ENCODE measurements around the gene PRKCA. TPM values are rescaled to one million over a fixed set of nuclear protein-coding genes. Genes with fewer than 3 reads are reported as not detected.

The PRKCA gene
- total and polyA plus RNA-seq, 2 donors (not counting 3 experiments of a cell fraction or from before 2014, with no cell fraction given): 7.5 to 34.2 TPM

DNA sequence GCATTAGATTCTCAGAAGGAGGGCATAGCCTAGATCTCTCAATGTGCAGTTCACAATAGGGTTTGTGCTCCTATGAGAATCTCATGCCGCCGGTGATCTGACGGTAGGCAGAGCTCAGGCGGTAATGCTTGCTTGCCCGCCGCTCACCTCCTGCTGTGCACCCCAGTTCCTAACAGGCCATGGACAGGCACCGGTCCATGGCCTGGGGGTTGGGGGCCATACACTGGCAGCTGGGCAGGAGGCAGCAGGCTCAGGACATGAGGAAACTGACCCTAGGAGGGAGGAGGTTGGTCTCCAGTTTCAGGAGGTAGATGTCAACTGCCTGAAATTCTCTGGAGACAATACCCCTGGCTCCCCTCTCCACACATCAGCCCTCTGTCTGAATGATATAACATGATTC lies 287.5 kb downstream of the PRKCA start:
- Histone ChIP-seq H4K20me1 (replicated peaks; ENCODE audit: control insufficient read depth, extremely low read depth, insufficient read depth, low read length) (no peaks in the 10 kb centered on the region), H3K27ac (ENCODE audit: insufficient read depth, low read depth, low read length) (no peak overlapping the region), H3K4me1 (ENCODE audit: control insufficient read depth, extremely low read depth, insufficient read depth, low read length) (peaks cover 3% of the 10 kb centered on the region), H3K36me3 (ENCODE audit: control insufficient read depth in 2 of 2, extremely low read depth in 1 of 2, insufficient read depth in 2 of 2, low read length in 2 of 2) (no peaks in the 10 kb centered on the region), H3K9me1 (replicated peaks; ENCODE audit: control insufficient read depth, extremely low read depth, insufficient read depth, low read length) (no peaks in the 10 kb centered on the region), H3K27me3 (ENCODE audit: control insufficient read depth in 2 of 2, insufficient read depth in 2 of 2, low read length in 2 of 2) (no peaks in the 10 kb centered on the region), H3K9ac (replicated peaks; ENCODE audit: extremely low read depth, insufficient read depth, low read length) (no peak overlapping the region), H3K4me3 (replicated peaks in 1 of 3; ENCODE audit: insufficient read depth in 1 of 3, low read depth in 1 of 3, low read length in 3 of 3) (no peak overlapping the region), H3K9me3 (replicated peaks; ENCODE audit: control insufficient read depth, insufficient read depth, low read length) (no peaks in the 10 kb centered on the region), H2AFZ (ENCODE audit: low read depth, low read length) (no peak overlapping the region), H3K79me2 (ENCODE audit: control insufficient read depth, insufficient read depth, low read length) (no peaks in the 10 kb centered on the region), H3K4me2 (ENCODE audit: insufficient read depth, low read length) (no peak overlapping the region)
- dilution Hi-C loops (cut with MboI; ENCODE audit: extremely low pct_ligation_motif_present, low sequenced_read_pairs): no loop called here
- DNase-seq (ENCODE audit: low read depth, low spot score): no peak
- ChIA-PET CTCF (no interaction called here), POLR2A (no interaction called here)
- no peak for FAIRE-seq
- no peak for TF ChIP-seq FOS (IDR thresholded peaks at IDR 0.05; ENCODE audit: borderline replicate concordance, insufficient read depth, low read length)
- TF ChIP-seq, protein P1, sequence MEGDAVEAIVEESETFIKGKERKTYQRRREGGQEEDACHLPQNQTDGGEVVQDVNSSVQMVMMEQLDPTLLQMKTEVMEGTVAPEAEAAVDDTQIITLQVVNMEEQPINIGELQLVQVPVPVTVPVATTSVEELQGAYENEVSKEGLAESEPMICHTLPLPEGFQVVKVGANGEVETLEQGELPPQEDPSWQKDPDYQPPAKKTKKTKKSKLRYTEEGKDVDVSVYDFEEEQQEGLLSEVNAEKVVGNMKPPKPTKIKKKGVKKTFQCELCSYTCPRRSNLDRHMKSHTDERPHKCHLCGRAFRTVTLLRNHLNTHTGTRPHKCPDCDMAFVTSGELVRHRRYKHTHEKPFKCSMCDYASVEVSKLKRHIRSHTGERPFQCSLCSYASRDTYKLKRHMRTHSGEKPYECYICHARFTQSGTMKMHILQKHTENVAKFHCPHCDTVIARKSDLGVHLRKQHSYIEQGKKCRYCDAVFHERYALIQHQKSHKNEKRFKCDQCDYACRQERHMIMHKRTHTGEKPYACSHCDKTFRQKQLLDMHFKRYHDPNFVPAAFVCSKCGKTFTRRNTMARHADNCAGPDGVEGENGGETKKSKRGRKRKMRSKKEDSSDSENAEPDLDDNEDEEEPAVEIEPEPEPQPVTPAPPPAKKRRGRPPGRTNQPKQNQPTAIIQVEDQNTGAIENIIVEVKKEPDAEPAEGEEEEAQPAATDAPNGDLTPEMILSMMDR (IDR thresholded peaks at IDR 0.05; ENCODE audit: extremely low read depth in 1 of 2, insufficient read depth in 1 of 2, low read depth in 1 of 2, low read length in 2 of 2): no peak
- TF ChIP-seq, protein P2, sequence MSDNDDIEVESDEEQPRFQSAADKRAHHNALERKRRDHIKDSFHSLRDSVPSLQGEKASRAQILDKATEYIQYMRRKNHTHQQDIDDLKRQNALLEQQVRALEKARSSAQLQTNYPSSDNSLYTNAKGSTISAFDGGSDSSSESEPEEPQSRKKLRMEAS (IDR thresholded peaks at IDR 0.05; ENCODE audit: insufficient read depth, insufficient read length): no peak
- no peak for TF ChIP-seq GATA2 (IDR thresholded peaks at IDR 0.05; ENCODE audit: insufficient read depth, insufficient read length, low read depth, low read length)
- TF ChIP-seq MYC (IDR thresholded peaks at IDR 0.05; ENCODE audit: low read depth, low read length): no peak
- TF ChIP-seq JUN (IDR thresholded peaks at IDR 0.05; ENCODE audit: borderline replicate concordance, insufficient read depth, insufficient read length, low read depth): no peak
- TF ChIP-seq POLR2A (IDR thresholded peaks at IDR 0.05; ENCODE audit: low read depth, low read length): no peak
- no peak for TF ChIP-seq EZH2 (IDR thresholded peaks at IDR 0.05; ENCODE audit: borderline replicate concordance, low read depth, low read length, severe bottlenecking)
- no peak for TF ChIP-seq POLR2AphosphoS5 (IDR thresholded peaks at IDR 0.05; ENCODE audit: insufficient read depth, low read depth, low read length)
- no TSS peak for BruUV-seq (replicated peaks)
- intact Hi-C loops (cut with micrococcal nuclease): no loop called here

Measured in endothelial cell of umbilical vein (primary cell).